HCT116 (cell line): ENCODE data around the gene BCAN.

Experiments used
- CEBPB ChIP-seq: IDR thresholded peaks from 2 replicates; pipeline ENCODE4 v1.6.1; 2012; ENCODE audit warnings: low read depth
- TF ChIP-seq, protein P1 (sequence below), 3 experiments: fragments of 200-600 bp in 1 of 3; sonication (generic) in 1 of 3; IDR thresholded peaks in 2 of 3; conservative IDR thresholded peaks in 1 of 3; 2 replicates each; pipeline ENCODE4 v1.5.1; 2012 to 2017; ENCODE audit warnings: low read depth in 2 of 3, low read length in 2 of 3, antibody characterized with exemption in 1 of 3, borderline replicate concordance in 1 of 3, control low read depth in 1 of 3, mild to moderate bottlenecking in 1 of 3, mixed read lengths in 1 of 3, mixed run types in 1 of 3, moderate library complexity in 1 of 3; ENCODE audit not compliant: insufficient read depth in 1 of 3

DNA sequence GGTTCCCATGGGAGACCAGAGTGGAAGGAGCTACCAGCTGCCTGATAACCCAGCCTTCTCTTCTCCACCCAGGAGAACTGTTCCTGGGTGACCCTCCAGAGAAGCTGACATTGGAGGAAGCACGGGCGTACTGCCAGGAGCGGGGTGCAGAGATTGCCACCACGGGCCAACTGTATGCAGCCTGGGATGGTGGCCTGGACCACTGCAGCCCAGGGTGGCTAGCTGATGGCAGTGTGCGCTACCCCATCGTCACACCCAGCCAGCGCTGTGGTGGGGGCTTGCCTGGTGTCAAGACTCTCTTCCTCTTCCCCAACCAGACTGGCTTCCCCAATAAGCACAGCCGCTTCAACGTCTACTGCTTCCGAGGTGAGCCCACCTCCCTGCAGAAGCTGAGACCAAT, 6.6 kb downstream of the BCAN start:
- TF ChIP-seq, protein P1, sequence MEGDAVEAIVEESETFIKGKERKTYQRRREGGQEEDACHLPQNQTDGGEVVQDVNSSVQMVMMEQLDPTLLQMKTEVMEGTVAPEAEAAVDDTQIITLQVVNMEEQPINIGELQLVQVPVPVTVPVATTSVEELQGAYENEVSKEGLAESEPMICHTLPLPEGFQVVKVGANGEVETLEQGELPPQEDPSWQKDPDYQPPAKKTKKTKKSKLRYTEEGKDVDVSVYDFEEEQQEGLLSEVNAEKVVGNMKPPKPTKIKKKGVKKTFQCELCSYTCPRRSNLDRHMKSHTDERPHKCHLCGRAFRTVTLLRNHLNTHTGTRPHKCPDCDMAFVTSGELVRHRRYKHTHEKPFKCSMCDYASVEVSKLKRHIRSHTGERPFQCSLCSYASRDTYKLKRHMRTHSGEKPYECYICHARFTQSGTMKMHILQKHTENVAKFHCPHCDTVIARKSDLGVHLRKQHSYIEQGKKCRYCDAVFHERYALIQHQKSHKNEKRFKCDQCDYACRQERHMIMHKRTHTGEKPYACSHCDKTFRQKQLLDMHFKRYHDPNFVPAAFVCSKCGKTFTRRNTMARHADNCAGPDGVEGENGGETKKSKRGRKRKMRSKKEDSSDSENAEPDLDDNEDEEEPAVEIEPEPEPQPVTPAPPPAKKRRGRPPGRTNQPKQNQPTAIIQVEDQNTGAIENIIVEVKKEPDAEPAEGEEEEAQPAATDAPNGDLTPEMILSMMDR (IDR thresholded peaks at IDR 0.05 in 2 of 3, conservative IDR thresholded peaks at IDR 0.05 in 1 of 3; ENCODE audit: borderline replicate concordance in 1 of 3, insufficient read depth in 1 of 3, low read depth in 2 of 3, low read length in 2 of 3), result no peak
- no peak for TF ChIP-seq CEBPB
